Measurements from ENCODE around the gene DOC2A. TPM values are rescaled to one million over a fixed set of nuclear protein-coding genes. Genes with fewer than 3 reads are reported as not detected.
A peak's percentile ranks its signal among the peaks of the same experiment; 100 is the strongest.

DOC2A gene
- total RNA-seq, 4 donors from 2014 or later = 7.2 to 28.8 (median 9.7) TPM

GRCh38 chr16:30033270-30033669, 22.4 kb upstream of the DOC2A start:
- intact Hi-C loops (cut with DNase I; ENCODE audit: low total_unique reads) = no loop called here
- no peaks in the 10 kb centered on the region for H3K36me3 ChIP-seq
- no peak for DNase-seq
- in situ Hi-C loops (cut with MboI; ENCODE audit: low pct_ligation_motif_present in 1 of 4, low pct_unique_long_range_greater_than_20kb in 1 of 4, low sequenced_read_pairs in 3 of 4) = loop anchor here in 1 of 4 donors (25.0 kb wide), 1 partner anchor 146 kb away; the partner anchor contains the start of gene SEZ6L2
- no peak overlapping the region for H3K4me3 ChIP-seq
- peaks cover 0 to 9% (median 4%) of the 10 kb centered on the region in 4 donors for H3K4me1 ChIP-seq
- H3K9me3 ChIP-seq = no peaks in the 10 kb centered on the region
- WGBS, 2 donors (ENCODE audit: low coverage in 1 of 2) = 53 to 57% methylated on average over 7 of the region's 7 CpGs
- no peak overlapping the region for H3K27ac ChIP-seq
- TF ChIP-seq POLR2A (IDR thresholded peaks at IDR 0.05) = no peak
- TF ChIP-seq POLR2AphosphoS5 (IDR thresholded peaks at IDR 0.05) = no peak
- no peak for TF ChIP-seq CTCF (IDR thresholded peaks at IDR 0.05)
- peaks cover 80% of the 10 kb centered on the region for H3K27me3 ChIP-seq

- Histone ChIP-seq H3K4me3 (no peak overlapping the region), H3K9me3 (no peaks in the 10 kb centered on the region), H3K27ac (no peak overlapping the region), H3K36me3 (no peaks in the 10 kb centered on the region), H3K4me1 (peaks cover 0 to 9% (median 4%) of the 10 kb centered on the region in 4 donors), H3K27me3 (peaks cover 91% of the 10 kb centered on the region)
- DNase-seq = peak; percentile 57
- 27 to 36% methylated on average over 9 to 12 of the region's 12 CpGs for WGBS, 2 donors (ENCODE audit: low coverage in 1 of 2)
- intact Hi-C loops (cut with DNase I; ENCODE audit: low total_unique reads) = no loop called here
- TF ChIP-seq CTCF (IDR thresholded peaks at IDR 0.05) (peak; percentile 57 to 71 (median 69)), EP300 (IDR thresholded peaks at IDR 0.05; ENCODE audit: low read depth) (no peak), POLR2AphosphoS5 (IDR thresholded peaks at IDR 0.05) (no peak), POLR2A (IDR thresholded peaks at IDR 0.05) (no peak)
- in situ Hi-C loops (cut with MboI; ENCODE audit: low pct_ligation_motif_present in 1 of 4, low pct_unique_long_range_greater_than_20kb in 1 of 4, low sequenced_read_pairs in 3 of 4) = loop anchor here in 1 of 4 donors (25.0 kb wide), 1 partner anchor 145 kb away; the partner anchor contains the start of gene SEZ6L2
These were observed 21.4 kb upstream of the DOC2A start for GRCh38 chr16:30032083-30032819.

GRCh38 chr16:30031477-30031918, 20.7 kb upstream of the DOC2A start:
- WGBS, 2 donors (ENCODE audit: low coverage in 1 of 2) = 25 to 37% methylated on average over 5 to 7 of the region's 11 CpGs
- Histone ChIP-seq H3K27ac (no peak overlapping the region), H3K9me3 (no peaks in the 10 kb centered on the region), H3K27me3 (peaks cover 97% of the 10 kb centered on the region), H3K36me3 (no peaks in the 10 kb centered on the region), H3K4me3 (no peak overlapping the region), H3K4me1 (peaks cover 0 to 9% (median 4%) of the 10 kb centered on the region in 4 donors)
- TF ChIP-seq POLR2AphosphoS5 (IDR thresholded peaks at IDR 0.05) (no peak), POLR2A (IDR thresholded peaks at IDR 0.05) (no peak), CTCF (IDR thresholded peaks at IDR 0.05) (no peak), EP300 (IDR thresholded peaks at IDR 0.05; ENCODE audit: low read depth) (no peak)
- in situ Hi-C loops (cut with MboI; ENCODE audit: low pct_ligation_motif_present in 1 of 4, low pct_unique_long_range_greater_than_20kb in 1 of 4, low sequenced_read_pairs in 3 of 4) = loop anchor here in 1 of 4 donors (25.0 kb wide), 1 partner anchor 144 kb away; the partner anchor contains the start of gene SEZ6L2
- DNase-seq = no peak
- intact Hi-C loops (cut with DNase I; ENCODE audit: low total_unique reads) = no loop called here

GRCh38 chr16:30030841-30031413, 20.1 kb upstream of the DOC2A start, which contains the start of gene TLCD3B:
TSS of gene TLCD3B (minus strand) at chr16:30031271. CDS start at chr16:30030527, 744 bp downstream.
- H3K27me3 ChIP-seq = peaks cover 97% of the 10 kb centered on the region
- WGBS, 2 donors (ENCODE audit: low coverage in 1 of 2) = 0 to 8% methylated on average over 4 to 21 of the region's 27 CpGs

More at GRCh38 chr16:30030841-30031413, 20.1 kb upstream of the DOC2A start, which contains the start of gene TLCD3B:
- Histone ChIP-seq H3K9me3 (no peaks in the 10 kb centered on the region), H3K27ac (no peak within 1 kb of the TSS), H3K4me1 (peaks cover 0 to 9% (median 4%) of the 10 kb centered on the region in 4 donors), H3K36me3 (no peaks in the 10 kb centered on the region), H3K4me3 (peak within 1 kb of the TSS in 1 of 4 donors; percentile 10)
- DNase-seq = no peak
- in situ Hi-C loops (cut with MboI; ENCODE audit: low pct_ligation_motif_present in 1 of 4, low pct_unique_long_range_greater_than_20kb in 1 of 4, low sequenced_read_pairs in 3 of 4) = loop anchor here in 1 of 4 donors (25.0 kb wide), 1 partner anchor 144 kb away; the partner anchor contains the start of gene SEZ6L2
- TF ChIP-seq POLR2AphosphoS5 (IDR thresholded peaks at IDR 0.05) (no peak), EP300 (IDR thresholded peaks at IDR 0.05; ENCODE audit: low read depth) (no peak), CTCF (IDR thresholded peaks at IDR 0.05) (no peak), POLR2A (IDR thresholded peaks at IDR 0.05) (no peak)
- intact Hi-C loops (cut with DNase I; ENCODE audit: low total_unique reads) = no loop called here
